HG03066 (cell line): ENCODE results near the gene RNF214.
"Not testable (repeated sequence)": the region's sequence is repeated elsewhere in the genome, so short reads cannot be mapped to it uniquely, and the experiment has no call there.

Experiments used
- ATAC-seq: cut with Tn5 transposase; IDR thresholded peaks from one replicate; pipeline ENCODE4 v1.9.1; 2021; ENCODE audit warnings: low read depth; ENCODE audit not compliant: unreplicated experiment

RNF214 gene

GRCh38 chr11:117229931-117230285 lies 2.6 kb upstream of the RNF214 start:
- ATAC-seq, result no peak

DNA sequence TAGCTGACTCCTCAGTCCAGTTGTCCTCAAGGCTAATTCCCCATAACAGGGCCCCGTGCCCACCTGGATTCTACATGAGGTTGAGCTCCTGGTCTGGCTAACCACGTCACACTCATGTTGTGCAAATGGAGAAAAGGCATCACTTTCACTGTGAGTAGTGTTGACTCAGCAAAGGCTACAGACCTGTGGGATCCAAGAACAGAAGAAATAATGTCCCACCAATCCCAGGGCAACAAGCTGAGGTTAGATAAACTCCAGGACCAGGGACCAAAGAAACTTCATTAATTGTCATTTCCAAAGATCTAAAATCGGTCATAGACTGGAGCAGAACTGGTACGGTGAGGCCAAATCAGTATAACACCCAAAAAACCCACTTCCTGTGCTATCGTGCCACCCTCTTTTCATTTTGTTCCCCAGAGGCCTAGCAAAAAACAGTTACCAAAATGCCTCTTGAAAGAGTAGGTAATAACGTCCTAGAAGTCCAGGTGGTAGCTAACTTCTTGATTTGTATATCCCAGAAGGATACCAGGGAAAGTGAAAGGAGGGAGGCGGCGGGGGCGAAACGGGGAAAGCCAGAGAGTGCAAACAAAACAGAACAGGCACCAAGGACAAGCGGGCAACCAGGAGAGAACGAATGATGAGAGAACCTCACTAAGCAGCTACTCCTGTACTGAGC lies 2.0 kb upstream of the RNF214 start:
- no peak for ATAC-seq

GRCh38 chr11:117230999-117231841 lies 1.3 kb upstream of the RNF214 start:
- ATAC-seq, result no peak

DNA sequence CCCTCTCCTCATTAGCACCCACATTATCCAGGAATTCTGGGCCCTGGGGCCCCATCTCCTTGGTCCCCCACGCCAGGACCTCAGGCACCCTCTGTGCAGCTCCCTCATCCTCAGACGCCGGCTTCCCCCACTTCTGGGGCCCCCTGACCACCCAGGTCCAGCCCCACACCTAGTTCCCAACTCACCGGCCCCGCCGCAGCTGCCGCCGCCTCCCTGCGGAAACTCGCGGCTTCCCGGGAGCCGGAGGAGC lies 704 bp upstream of the RNF214 start, which contains the start of gene PCSK7:
TSS of gene PCSK7 (minus strand) at position 232 of the 250 bp plus-strand sequence. CDS start 2,229 bp downstream, outside the sequence.
- no peak for ATAC-seq

DNA sequence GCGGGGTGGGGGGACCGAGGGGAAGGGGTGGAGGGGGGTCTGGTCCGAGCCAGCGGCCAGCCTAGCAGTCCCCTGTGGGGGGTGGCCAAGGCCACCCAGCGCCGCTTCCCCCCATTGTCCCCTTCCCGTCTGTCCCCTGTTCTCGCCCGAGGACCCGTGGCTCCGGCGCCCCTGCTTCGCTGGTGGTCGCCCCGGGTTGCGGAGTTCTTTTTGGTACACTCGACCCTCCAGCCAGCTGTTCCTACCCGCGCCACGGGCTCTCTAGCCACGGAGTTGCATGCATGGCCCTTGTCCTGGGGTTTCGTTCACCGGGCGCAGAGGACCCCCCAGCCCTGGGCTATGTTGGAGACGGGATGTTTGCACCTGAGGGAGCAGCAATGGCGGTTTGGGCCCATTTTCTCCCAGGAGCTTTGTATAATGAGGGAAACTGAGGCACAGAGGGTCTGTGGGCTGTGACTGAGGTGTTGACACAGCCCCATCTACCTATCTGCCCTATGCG lies 489 bp downstream of the RNF214 start:
- no peak for ATAC-seq

- ATAC-seq, result no peak
These were observed 5.8 kb downstream of the RNF214 start for GRCh38 chr11:117238221-117238620.

DNA sequence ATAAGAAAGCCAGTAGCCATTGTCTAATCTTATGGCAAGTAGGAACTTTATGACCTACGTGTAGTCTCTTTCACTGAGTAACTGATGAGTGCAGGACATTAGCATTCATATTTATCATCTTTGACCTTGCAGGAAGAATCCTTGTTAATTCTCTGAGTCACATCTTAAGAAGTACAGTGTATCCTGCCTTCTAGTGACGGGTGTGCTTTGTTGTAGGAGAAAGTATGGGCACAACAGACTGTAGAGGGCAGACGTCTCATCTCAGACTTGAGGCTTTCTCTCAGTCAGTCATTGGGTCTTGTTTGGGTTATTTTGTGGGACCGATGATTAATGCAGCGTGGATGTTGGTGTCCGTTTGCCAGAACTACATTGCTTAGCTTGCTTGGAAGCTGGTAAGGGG lies 6.8 kb downstream of the RNF214 start:
- no peak for ATAC-seq

- ATAC-seq, result no peak
These were observed 15.9 kb downstream of the RNF214 start for GRCh38 chr11:117248341-117248740.

GRCh38 chr11:117249571-117249970 lies 17.1 kb downstream of the RNF214 start:
- ATAC-seq, result no peak

GRCh38 chr11:117251506-117251905 lies 19.0 kb downstream of the RNF214 start:
- no peak for ATAC-seq

DNA sequence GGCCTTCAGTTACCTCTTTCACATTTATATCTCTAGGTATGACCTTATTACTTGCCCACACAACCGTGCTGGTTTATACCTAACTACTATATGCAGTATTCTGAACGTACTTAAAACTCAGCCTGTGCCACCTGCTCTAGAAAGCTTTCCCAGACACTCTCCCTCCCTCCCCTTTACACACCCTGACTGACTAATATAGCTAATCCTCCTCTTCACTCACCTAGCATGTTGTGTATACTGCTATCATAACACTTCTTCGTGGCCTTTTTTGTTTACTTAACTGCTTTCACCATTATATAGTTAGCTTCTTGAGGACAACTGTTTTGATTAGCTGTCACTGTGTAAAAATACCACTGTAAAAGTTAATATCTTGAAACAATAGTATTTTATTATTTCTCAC lies 23.5 kb downstream of the RNF214 start:
- no peak for ATAC-seq

DNA sequence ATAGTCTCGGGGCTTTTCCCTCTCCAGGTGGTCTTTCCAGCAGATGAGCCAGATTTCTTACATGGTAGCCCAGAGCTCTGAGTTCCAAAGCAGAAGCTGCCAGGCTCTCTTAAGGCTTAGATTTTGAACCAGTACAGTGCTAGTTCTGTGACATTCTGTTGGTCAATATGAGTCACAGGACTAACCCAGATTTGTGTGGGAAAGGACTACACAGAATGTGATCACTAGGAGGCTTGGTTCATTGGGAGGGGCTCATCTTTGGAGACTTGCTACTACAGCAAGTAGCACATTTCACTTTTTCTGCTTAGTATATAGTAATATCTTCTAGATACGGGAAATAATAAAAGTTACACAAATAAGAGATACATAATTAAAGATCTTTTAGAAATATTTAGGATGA lies 24.1 kb downstream of the RNF214 start:
- no peak for ATAC-seq

DNA sequence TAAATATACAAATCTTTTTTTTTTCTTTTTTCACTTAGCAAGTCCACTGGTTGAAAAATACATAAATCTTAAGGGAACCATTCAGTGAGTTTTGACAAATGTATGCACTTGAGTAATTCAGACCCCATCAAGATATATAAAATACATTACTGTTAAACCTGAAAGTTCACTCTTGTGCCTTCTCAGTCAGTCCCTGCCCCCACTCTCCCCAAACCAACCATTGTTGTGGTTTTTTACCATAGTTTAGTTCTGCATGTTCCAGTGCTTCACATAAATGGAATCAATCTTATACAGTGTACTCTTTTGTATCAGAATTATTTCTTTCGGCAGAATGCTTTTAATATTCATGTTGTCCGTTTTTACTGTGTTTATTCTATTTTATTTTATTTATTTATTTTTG lies 26.1 kb downstream of the RNF214 start:
- no peak for ATAC-seq

- no peak for ATAC-seq
These were observed 26.9 kb downstream of the RNF214 start for GRCh38 chr11:117259417-117259816.

- ATAC-seq, result not testable (repeated sequence)
These were observed 32.3 kb downstream of the RNF214 start for GRCh38 chr11:117264624-117265323.

- no peak for ATAC-seq
These were observed 33.3 kb downstream of the RNF214 start for GRCh38 chr11:117265745-117266144.

- ATAC-seq, result no peak
These were observed 37.4 kb downstream of the RNF214 start for GRCh38 chr11:117269856-117270255.

DNA sequence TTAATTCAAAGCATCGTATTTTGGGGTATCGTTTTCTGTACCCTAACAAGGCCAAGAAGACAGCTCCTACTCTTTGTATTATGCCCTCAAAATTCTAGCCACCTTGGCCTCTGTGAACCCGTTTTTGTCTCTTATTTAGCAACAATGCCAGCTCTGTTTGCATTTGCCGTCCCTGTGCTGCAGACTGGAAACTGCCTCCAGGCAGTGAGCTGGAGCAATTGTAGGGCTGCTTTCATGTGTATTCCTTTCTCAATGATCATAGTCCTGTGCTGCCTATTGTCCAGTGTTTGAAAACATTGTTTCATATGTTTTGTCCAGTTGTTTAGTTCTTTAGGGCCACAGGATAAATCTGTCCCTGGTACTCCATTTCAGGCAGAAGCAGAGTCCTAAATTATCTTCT lies 38.7 kb downstream of the RNF214 start:
- no peak for ATAC-seq

- ATAC-seq, result not testable (repeated sequence)
These were observed 39.7 kb downstream of the RNF214 start for GRCh38 chr11:117272175-117272574.

GRCh38 chr11:117273550-117274289 lies 41.2 kb downstream of the RNF214 start:
- ATAC-seq, result no peak

- ATAC-seq, result no peak
These were observed 45.9 kb downstream of the RNF214 start for GRCh38 chr11:117278347-117278746.
